Measurements from ENCODE around the gene SMARCA5.

SMARCA5 gene

DNA sequence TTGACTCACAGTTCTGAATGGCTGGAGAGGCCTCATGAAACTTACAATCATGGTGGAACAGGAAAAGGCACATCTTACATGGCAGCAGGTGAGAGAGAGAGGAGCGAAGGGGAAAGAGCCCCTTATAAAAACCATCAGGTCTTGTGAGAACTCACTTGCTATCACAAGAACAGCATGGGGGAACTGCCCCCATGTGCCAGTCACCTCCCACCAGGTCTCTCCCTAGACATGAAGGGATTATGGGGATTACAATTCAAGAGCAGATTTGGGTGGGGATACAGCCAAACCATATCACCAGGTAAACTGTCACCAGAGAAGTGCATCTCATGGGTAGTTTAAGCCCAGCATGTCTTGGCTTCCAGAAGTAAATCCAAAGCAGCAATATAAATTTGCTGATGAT, 7.5 kb upstream of the SMARCA5 start:
- POLR2A ChIA-PET: no interaction called here
- CTCF ChIA-PET: no interaction called here

DNA sequence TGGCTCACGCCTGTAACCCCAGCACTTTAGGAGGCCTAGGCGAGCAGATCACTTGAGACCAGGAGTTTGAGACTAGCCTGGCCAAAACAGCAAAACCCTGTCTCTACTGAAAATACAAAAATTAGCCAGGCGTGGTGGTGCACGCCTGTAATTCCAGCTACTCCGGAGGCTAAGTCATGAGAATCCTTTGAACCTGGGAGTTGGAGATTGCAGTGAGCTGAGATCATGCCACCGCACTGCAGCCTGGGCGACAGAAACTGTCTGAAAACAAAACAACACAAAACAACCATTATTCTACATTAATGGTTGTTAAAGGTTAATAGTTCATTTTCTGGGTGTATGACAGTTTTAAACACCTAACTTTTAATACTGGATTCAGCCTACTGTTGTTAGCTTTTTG, 1.6 kb upstream of the SMARCA5 start:
- Histone ChIP-seq H3K36me3 (ENCODE audit: control insufficient read depth in 2 of 2, insufficient read depth in 1 of 2, low read length in 2 of 2) (peaks cover 0 to 8% of the 10 kb centered on the region in 2 experiments; a peak in 1 of 3 replicates), H3K27ac (ENCODE audit: extremely low read depth, low read depth, low read length) (no peak overlapping the region), H3K4me1 (ENCODE audit: control insufficient read depth, insufficient read depth, low read length) (no peaks in the 10 kb centered on the region), H3K9me3 (ENCODE audit: control insufficient read depth, insufficient read depth, low read depth, low read length) (no peaks in the 10 kb centered on the region), H3K4me3 (ENCODE audit: low read depth, low read length) (no peak overlapping the region)
- ChIA-PET CTCF (no interaction called here), POLR2A (no interaction called here)
- TF ChIP-seq ZNF701 (tag by site-specific recombination; IDR thresholded peaks at IDR 0.05) (no peak), ZNF561 (tag by site-specific recombination; IDR thresholded peaks at IDR 0.05; ENCODE audit: borderline replicate concordance) (no peak), ZNF837 (tag by site-specific recombination; IDR thresholded peaks at IDR 0.05) (no peak), SP2 (tag by site-specific recombination; IDR thresholded peaks at IDR 0.05) (no peak), ZNF610 (tag by site-specific recombination; IDR thresholded peaks at IDR 0.05; ENCODE audit: borderline replicate concordance) (no peak), ZNF133 (tag by site-specific recombination; IDR thresholded peaks at IDR 0.05) (no peak), ZIC2 (tag by site-specific recombination; IDR thresholded peaks at IDR 0.05) (no peak), ZNF138 (tag by site-specific recombination; IDR thresholded peaks at IDR 0.05; ENCODE audit: borderline replicate concordance) (no peak), ZNF416 (tag by site-specific recombination; IDR thresholded peaks at IDR 0.05) (no peak), ZNF324 (tag by site-specific recombination; IDR thresholded peaks at IDR 0.05) (no peak), ZNF580 (tag by site-specific recombination; IDR thresholded peaks at IDR 0.05) (no peak), ZNF155 (tag by site-specific recombination; IDR thresholded peaks at IDR 0.05) (no peak), ZNF585B (tag by site-specific recombination; IDR thresholded peaks at IDR 0.05) (no peak), ZFP37 (tag by site-specific recombination; IDR thresholded peaks at IDR 0.05) (no peak), ZNF184 (tag by site-specific recombination; IDR thresholded peaks at IDR 0.05) (no peak), ZNF792 (tag by site-specific recombination; IDR thresholded peaks at IDR 0.05) (no peak), ZNF629 (tag by site-specific recombination; IDR thresholded peaks at IDR 0.05) (no peak), ZNF560 (tag by site-specific recombination; IDR thresholded peaks at IDR 0.05; ENCODE audit: borderline replicate concordance) (no peak), YY2 (tag by site-specific recombination; IDR thresholded peaks at IDR 0.05) (no peak)
- TF ChIP-seq, protein P1, sequence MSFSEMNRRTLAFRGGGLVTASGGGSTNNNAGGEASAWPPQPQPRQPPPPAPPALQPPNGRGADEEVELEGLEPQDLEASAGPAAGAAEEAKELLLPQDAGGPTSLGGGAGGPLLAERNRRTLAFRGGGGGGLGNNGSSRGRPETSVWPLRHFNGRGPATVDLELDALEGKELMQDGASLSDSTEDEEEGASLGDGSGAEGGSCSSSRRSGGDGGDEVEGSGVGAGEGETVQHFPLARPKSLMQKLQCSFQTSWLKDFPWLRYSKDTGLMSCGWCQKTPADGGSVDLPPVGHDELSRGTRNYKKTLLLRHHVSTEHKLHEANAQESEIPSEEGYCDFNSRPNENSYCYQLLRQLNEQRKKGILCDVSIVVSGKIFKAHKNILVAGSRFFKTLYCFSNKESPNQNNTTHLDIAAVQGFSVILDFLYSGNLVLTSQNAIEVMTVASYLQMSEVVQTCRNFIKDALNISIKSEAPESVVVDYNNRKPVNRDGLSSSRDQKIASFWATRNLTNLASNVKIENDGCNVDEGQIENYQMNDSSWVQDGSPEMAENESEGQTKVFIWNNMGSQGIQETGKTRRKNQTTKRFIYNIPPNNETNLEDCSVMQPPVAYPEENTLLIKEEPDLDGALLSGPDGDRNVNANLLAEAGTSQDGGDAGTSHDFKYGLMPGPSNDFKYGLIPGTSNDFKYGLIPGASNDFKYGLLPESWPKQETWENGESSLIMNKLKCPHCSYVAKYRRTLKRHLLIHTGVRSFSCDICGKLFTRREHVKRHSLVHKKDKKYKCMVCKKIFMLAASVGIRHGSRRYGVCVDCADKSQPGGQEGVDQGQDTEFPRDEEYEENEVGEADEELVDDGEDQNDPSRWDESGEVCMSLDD (tag by site-specific recombination; IDR thresholded peaks at IDR 0.05): no peak

More for the DNA sequence above, 7.5 kb upstream of the SMARCA5 start:
- H3K36me3 ChIP-seq (ENCODE audit: control insufficient read depth in 2 of 2, insufficient read depth in 1 of 2, low read length in 2 of 2): no peaks in the 10 kb centered on the region
- H3K4me3 ChIP-seq (ENCODE audit: low read depth, low read length): no peak overlapping the region
- TF ChIP-seq ZNF449 (tag by site-specific recombination; IDR thresholded peaks at IDR 0.05): no peak
- no peak for TF ChIP-seq ZNF292 (tag by site-specific recombination; IDR thresholded peaks at IDR 0.05; ENCODE audit: borderline replicate concordance, low read depth)
- no peaks in the 10 kb centered on the region for H3K4me1 ChIP-seq (ENCODE audit: control insufficient read depth, insufficient read depth, low read length)
- no peak overlapping the region for H3K27ac ChIP-seq (ENCODE audit: extremely low read depth, low read depth, low read length)
- H3K9me3 ChIP-seq (ENCODE audit: control insufficient read depth, insufficient read depth, low read depth, low read length): no peaks in the 10 kb centered on the region
